ENCODE measurements around the gene KRTAP12-2.
"Not testable (repeated sequence)": the region's sequence is repeated elsewhere in the genome, so short reads cannot be mapped to it uniquely, and the experiment has no call there.

The KRTAP12-2 gene

GRCh38 chr21:44695641-44696040 lies 28.9 kb upstream of the KRTAP12-2 start:
- Mint-ChIP-seq H3K9me3 (peaks cover 8% of the 10 kb centered on the region), H3K27me3 (peaks cover 52% of the 10 kb centered on the region), H3K4me1 (no peaks in the 10 kb centered on the region), H3K4me3 (no peak overlapping the region), H3K27ac (no peak overlapping the region), H3K36me3 (no peaks in the 10 kb centered on the region)
- ATAC-seq: no peak

- Mint-ChIP-seq H3K9me3 (peaks cover 8% of the 10 kb centered on the region), H3K27me3 (peaks cover 47% of the 10 kb centered on the region)
These were observed 28.5 kb upstream of the KRTAP12-2 start for GRCh38 chr21:44695184-44695583.

GRCh38 chr21:44694776-44695175 lies 28.0 kb upstream of the KRTAP12-2 start:
- no peak for ATAC-seq
- Mint-ChIP-seq H3K4me3 (no peak overlapping the region), H3K4me1 (no peaks in the 10 kb centered on the region), H3K36me3 (no peaks in the 10 kb centered on the region), H3K27me3 (peaks cover 43% of the 10 kb centered on the region), H3K9me3 (peaks cover 8% of the 10 kb centered on the region), H3K27ac (no peak overlapping the region)

More at GRCh38 chr21:44695184-44695583, 28.5 kb upstream of the KRTAP12-2 start:
- no peak overlapping the region for H3K4me3 Mint-ChIP-seq
- H3K27ac Mint-ChIP-seq: no peak overlapping the region
- H3K4me1 Mint-ChIP-seq: no peaks in the 10 kb centered on the region
- ATAC-seq: no peak
- H3K36me3 Mint-ChIP-seq: no peaks in the 10 kb centered on the region

- no peak overlapping the region for H3K27ac Mint-ChIP-seq
- peaks cover 38% of the 10 kb centered on the region for H3K27me3 Mint-ChIP-seq
- no peak overlapping the region for H3K4me3 Mint-ChIP-seq
- H3K36me3 Mint-ChIP-seq: no peaks in the 10 kb centered on the region
- peaks cover 8% of the 10 kb centered on the region for H3K9me3 Mint-ChIP-seq
- H3K4me1 Mint-ChIP-seq: no peaks in the 10 kb centered on the region
- no peak for ATAC-seq
These were observed 26.2 kb upstream of the KRTAP12-2 start for GRCh38 chr21:44692798-44693512.

GRCh38 chr21:44691686-44692085 lies 25.0 kb upstream of the KRTAP12-2 start:
- Mint-ChIP-seq H3K36me3 (no peaks in the 10 kb centered on the region), H3K27ac (no peak overlapping the region), H3K9me3 (peaks cover 8% of the 10 kb centered on the region)

GRCh38 chr21:44689740-44690139 lies 23.0 kb upstream of the KRTAP12-2 start:
- H3K4me3 Mint-ChIP-seq, H3K4me1 Mint-ChIP-seq, H3K27ac Mint-ChIP-seq, H3K9me3 Mint-ChIP-seq, H3K36me3 Mint-ChIP-seq, ATAC-seq: not testable (repeated sequence)
- H3K27me3 Mint-ChIP-seq: peaks cover 43% of the 10 kb centered on the region

More at GRCh38 chr21:44691686-44692085, 25.0 kb upstream of the KRTAP12-2 start:
- Mint-ChIP-seq H3K4me1 (no peaks in the 10 kb centered on the region), H3K4me3 (no peak overlapping the region), H3K27me3 (peaks cover 38% of the 10 kb centered on the region)
- no peak for ATAC-seq

GRCh38 chr21:44687671-44688070 lies 20.9 kb upstream of the KRTAP12-2 start:
- no peaks in the 10 kb centered on the region for H3K36me3 Mint-ChIP-seq
- ATAC-seq: no peak
- H3K4me1 Mint-ChIP-seq: no peaks in the 10 kb centered on the region
- peaks cover under 1% of the 10 kb centered on the region for H3K9me3 Mint-ChIP-seq
- no peak overlapping the region for H3K27ac Mint-ChIP-seq
- no peak overlapping the region for H3K4me3 Mint-ChIP-seq
- H3K27me3 Mint-ChIP-seq: peaks cover 60% of the 10 kb centered on the region

GRCh38 chr21:44686843-44687561 lies 20.3 kb upstream of the KRTAP12-2 start:
- Mint-ChIP-seq H3K27ac (no peak overlapping the region), H3K36me3 (no peaks in the 10 kb centered on the region), H3K4me3 (no peak overlapping the region), H3K27me3 (peaks cover 67% of the 10 kb centered on the region), H3K4me1 (no peaks in the 10 kb centered on the region), H3K9me3 (no peaks in the 10 kb centered on the region)
- ATAC-seq: no peak

GRCh38 chr21:44686000-44686781 lies 19.5 kb upstream of the KRTAP12-2 start:
- no peak overlapping the region for H3K4me3 Mint-ChIP-seq
- no peaks in the 10 kb centered on the region for H3K4me1 Mint-ChIP-seq
- no peak for ATAC-seq
- no peaks in the 10 kb centered on the region for H3K9me3 Mint-ChIP-seq
- peaks cover 75% of the 10 kb centered on the region for H3K27me3 Mint-ChIP-seq
- H3K36me3 Mint-ChIP-seq: no peaks in the 10 kb centered on the region
- H3K27ac Mint-ChIP-seq: no peak overlapping the region

- not testable (repeated sequence) for H3K27ac Mint-ChIP-seq
These were observed 18.3 kb upstream of the KRTAP12-2 start for GRCh38 chr21:44685050-44685449.

GRCh38 chr21:44684483-44684882 lies 17.8 kb upstream of the KRTAP12-2 start:
- peaks cover 90% of the 10 kb centered on the region for H3K27me3 Mint-ChIP-seq
- no peak overlapping the region for H3K4me3 Mint-ChIP-seq
- no peaks in the 10 kb centered on the region for H3K9me3 Mint-ChIP-seq
- no peak for ATAC-seq
- no peak overlapping the region for H3K27ac Mint-ChIP-seq
- no peaks in the 10 kb centered on the region for H3K4me1 Mint-ChIP-seq
- H3K36me3 Mint-ChIP-seq: no peaks in the 10 kb centered on the region

More at GRCh38 chr21:44685050-44685449, 18.3 kb upstream of the KRTAP12-2 start:
- H3K9me3 Mint-ChIP-seq, H3K36me3 Mint-ChIP-seq, H3K4me3 Mint-ChIP-seq, ATAC-seq, H3K4me1 Mint-ChIP-seq: not testable (repeated sequence)
- peaks cover 86% of the 10 kb centered on the region for H3K27me3 Mint-ChIP-seq

GRCh38 chr21:44684077-44684476 lies 17.4 kb upstream of the KRTAP12-2 start:
- Mint-ChIP-seq H3K27me3 (peaks cover 90% of the 10 kb centered on the region), H3K27ac (no peak overlapping the region), H3K9me3 (no peaks in the 10 kb centered on the region), H3K4me3 (no peak overlapping the region), H3K4me1 (no peaks in the 10 kb centered on the region), H3K36me3 (no peaks in the 10 kb centered on the region)
- ATAC-seq: no peak

- Mint-ChIP-seq H3K27ac (no peak overlapping the region), H3K36me3 (no peaks in the 10 kb centered on the region), H3K27me3 (peaks cover 77% of the 10 kb centered on the region), H3K4me3 (no peak overlapping the region), H3K4me1 (no peaks in the 10 kb centered on the region), H3K9me3 (no peaks in the 10 kb centered on the region)
- ATAC-seq: no peak
These were observed 15.9 kb upstream of the KRTAP12-2 start for GRCh38 chr21:44682580-44683151.

- H3K4me3 Mint-ChIP-seq: no peak within 1 kb of the TSS
- H3K9me3 Mint-ChIP-seq: no peaks in the 10 kb centered on the region
- no peaks in the 10 kb centered on the region for H3K4me1 Mint-ChIP-seq
- no peak within 1 kb of the TSS for H3K27ac Mint-ChIP-seq
- no peak for ATAC-seq
- H3K27me3 Mint-ChIP-seq: peaks cover 70% of the 10 kb centered on the region
- no peaks in the 10 kb centered on the region for H3K36me3 Mint-ChIP-seq
These were observed 15.3 kb upstream of the KRTAP12-2 start, which contains the start of gene KRTAP12-1 for GRCh38 chr21:44681861-44682579. Gene KRTAP12-1 (minus strand): TSS chr21:44682163. CDS start chr21:44682123, 40 bp downstream.
